GM19463 (cell line): Measurements from ENCODE around the gene TNFAIP8L3.

Experiments
- ATAC-seq: cut with Tn5 transposase; IDR thresholded peaks from one replicate; pipeline ENCODE4 v1.9.1; 2021; ENCODE audit warnings: mild to moderate bottlenecking, moderate library complexity; ENCODE audit not compliant: unreplicated experiment

Gene TNFAIP8L3

GRCh38 chr15:51016615-51017014, 78.1 kb downstream of the TNFAIP8L3 start:
- ATAC-seq = no peak

GRCh38 chr15:51011212-51011611, 83.5 kb downstream of the TNFAIP8L3 start:
- ATAC-seq = no peak

- ATAC-seq = no peak
Measured at GRCh38 chr15:51007131-51007666, 87.5 kb downstream of the TNFAIP8L3 start.
